ENCODE data around the gene HERPUD1. TPM values are rescaled to one million over a fixed set of nuclear protein-coding genes. Genes with fewer than 3 reads are reported as not detected.
A peak's percentile ranks its signal among the peaks of the same experiment; 100 is the strongest.

HERPUD1 gene
- total RNA-seq, 3 donors from 2014 or later (not counting 1 experiment from before 2014, with no cell fraction given) = 181 to 266 (median 243) TPM

- intact Hi-C loops (cut with micrococcal nuclease) = no loop called here
- DNase-seq (no peak), ATAC-seq (no peak)
- Histone ChIP-seq H3K4me3 (ENCODE audit: low read length) (no peak overlapping the region), H3K9me3 (ENCODE audit: control insufficient read depth, insufficient read depth, low read length) (no peaks in the 10 kb centered on the region), H3K27ac (ENCODE audit: low read length) (no peak overlapping the region), H3K4me1 (ENCODE audit: control insufficient read depth, insufficient read depth, low read length) (peaks cover 17% of the 10 kb centered on the region), H3K36me3 (ENCODE audit: control insufficient read depth, insufficient read depth, low read length) (no peaks in the 10 kb centered on the region), H3K27me3 (ENCODE audit: control insufficient read depth, insufficient read depth, low read length) (no peaks in the 10 kb centered on the region)
- Mint-ChIP-seq H3K36me3 (no peaks in the 10 kb centered on the region), H3K27ac (peak overlapping the region in 1 of 2 donors; percentile 14), H3K4me1 (peaks cover 2 to 3% of the 10 kb centered on the region in 2 donors), H3K9me3 (no peaks in the 10 kb centered on the region), H3K27me3 (ENCODE audit: low read depth in 2 of 2) (peaks cover 0 to 9% of the 10 kb centered on the region in 2 donors), H3K4me3 (no peak overlapping the region)
- 70% methylated on average over 10 of the region's 10 CpGs for WGBS (ENCODE audit: insufficient coverage)
- TF ChIP-seq, protein P1, sequence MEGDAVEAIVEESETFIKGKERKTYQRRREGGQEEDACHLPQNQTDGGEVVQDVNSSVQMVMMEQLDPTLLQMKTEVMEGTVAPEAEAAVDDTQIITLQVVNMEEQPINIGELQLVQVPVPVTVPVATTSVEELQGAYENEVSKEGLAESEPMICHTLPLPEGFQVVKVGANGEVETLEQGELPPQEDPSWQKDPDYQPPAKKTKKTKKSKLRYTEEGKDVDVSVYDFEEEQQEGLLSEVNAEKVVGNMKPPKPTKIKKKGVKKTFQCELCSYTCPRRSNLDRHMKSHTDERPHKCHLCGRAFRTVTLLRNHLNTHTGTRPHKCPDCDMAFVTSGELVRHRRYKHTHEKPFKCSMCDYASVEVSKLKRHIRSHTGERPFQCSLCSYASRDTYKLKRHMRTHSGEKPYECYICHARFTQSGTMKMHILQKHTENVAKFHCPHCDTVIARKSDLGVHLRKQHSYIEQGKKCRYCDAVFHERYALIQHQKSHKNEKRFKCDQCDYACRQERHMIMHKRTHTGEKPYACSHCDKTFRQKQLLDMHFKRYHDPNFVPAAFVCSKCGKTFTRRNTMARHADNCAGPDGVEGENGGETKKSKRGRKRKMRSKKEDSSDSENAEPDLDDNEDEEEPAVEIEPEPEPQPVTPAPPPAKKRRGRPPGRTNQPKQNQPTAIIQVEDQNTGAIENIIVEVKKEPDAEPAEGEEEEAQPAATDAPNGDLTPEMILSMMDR (IDR thresholded peaks at IDR 0.05) = no peak
These were observed 43.8 kb downstream of the HERPUD1 start for GRCh38 chr16:56975714-56976113.

DNA sequence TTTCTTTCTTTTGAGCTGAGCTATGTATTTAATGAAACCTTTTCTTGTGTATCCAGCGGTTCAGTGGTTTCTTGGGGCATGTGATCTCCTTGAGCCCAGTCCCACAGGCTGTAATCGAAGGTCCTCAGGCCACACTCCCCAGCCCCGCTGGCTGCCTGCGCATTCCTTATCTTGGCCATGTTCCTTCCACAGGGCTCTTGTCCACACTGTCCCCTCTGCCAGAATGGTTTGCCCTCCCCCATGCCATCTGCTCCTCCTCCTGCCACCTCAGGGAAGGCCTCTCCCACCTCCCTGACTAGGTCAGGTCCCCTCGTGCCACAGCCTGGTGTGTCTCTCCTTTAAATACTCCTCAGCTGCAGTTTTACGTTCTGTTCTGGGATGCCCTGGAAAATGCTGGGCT, 45.3 kb downstream of the HERPUD1 start:
- intact Hi-C loops (cut with micrococcal nuclease) = no loop called here
- ATAC-seq = no peak
- Mint-ChIP-seq H3K27me3 (ENCODE audit: low read depth in 2 of 2) (peaks cover 0 to 9% of the 10 kb centered on the region in 2 donors), H3K36me3 (no peaks in the 10 kb centered on the region), H3K4me3 (no peak overlapping the region), H3K27ac (no peak overlapping the region), H3K4me1 (peaks cover 9 to 12% of the 10 kb centered on the region in 2 donors), H3K9me3 (no peaks in the 10 kb centered on the region)
- TF ChIP-seq, protein P1 (IDR thresholded peaks at IDR 0.05) = no peak
- Histone ChIP-seq H3K4me1 (ENCODE audit: control insufficient read depth, insufficient read depth, low read length) (peaks cover 23% of the 10 kb centered on the region), H3K36me3 (ENCODE audit: control insufficient read depth, insufficient read depth, low read length) (no peaks in the 10 kb centered on the region), H3K27me3 (ENCODE audit: control insufficient read depth, insufficient read depth, low read length) (no peaks in the 10 kb centered on the region), H3K9me3 (ENCODE audit: control insufficient read depth, insufficient read depth, low read length) (no peaks in the 10 kb centered on the region), H3K27ac (ENCODE audit: low read length) (no peak overlapping the region), H3K4me3 (ENCODE audit: low read length) (no peak overlapping the region)
- WGBS (ENCODE audit: insufficient coverage) = 96% methylated on average over 6 of the region's 6 CpGs
- DNase-seq = no peak

DNA sequence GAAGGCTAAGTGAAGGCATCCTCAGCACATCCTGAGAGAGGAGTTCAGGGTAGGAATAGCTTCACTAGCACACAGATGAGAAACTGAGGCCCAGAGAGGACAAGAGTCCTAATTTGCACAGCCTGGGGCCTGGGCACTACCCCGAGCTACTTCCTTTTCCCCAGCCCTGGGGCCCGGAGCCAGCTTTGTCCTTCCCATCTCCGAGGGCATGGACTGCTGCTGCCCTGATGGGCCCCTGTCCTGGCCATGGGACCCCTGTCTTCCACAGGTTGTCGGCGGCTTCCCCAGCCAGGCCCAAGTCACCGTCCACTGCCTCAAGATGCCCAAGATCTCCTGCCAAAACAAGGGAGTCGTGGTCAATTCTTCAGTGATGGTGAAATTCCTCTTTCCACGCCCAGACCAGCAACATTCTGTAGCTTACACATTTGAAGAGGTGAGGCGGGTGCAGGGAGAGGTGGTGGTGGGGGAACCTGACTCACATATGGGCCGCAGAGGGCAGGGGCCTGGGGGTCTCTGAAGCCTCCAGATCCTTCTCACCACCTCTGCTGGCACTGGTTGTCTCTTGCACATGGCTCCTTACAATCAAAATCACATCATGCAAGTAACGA, 46.0 kb downstream of the HERPUD1 start:
- TF ChIP-seq, protein P1 (IDR thresholded peaks at IDR 0.05) = no peak
- intact Hi-C loops (cut with micrococcal nuclease) = no loop called here
- DNase-seq (no peak), ATAC-seq (no peak)
- Mint-ChIP-seq H3K36me3 (no peaks in the 10 kb centered on the region), H3K4me3 (no peak overlapping the region), H3K9me3 (no peaks in the 10 kb centered on the region), H3K27ac (no peak overlapping the region), H3K27me3 (ENCODE audit: low read depth in 2 of 2) (peaks cover 0 to 9% of the 10 kb centered on the region in 2 donors), H3K4me1 (peaks cover 9 to 12% of the 10 kb centered on the region in 2 donors)
- H3K36me3 ChIP-seq (ENCODE audit: control insufficient read depth, insufficient read depth, low read length) = no peaks in the 10 kb centered on the region
- peaks cover 23% of the 10 kb centered on the region for H3K4me1 ChIP-seq (ENCODE audit: control insufficient read depth, insufficient read depth, low read length)
- no peak overlapping the region for H3K27ac ChIP-seq (ENCODE audit: low read length)
- no peaks in the 10 kb centered on the region for H3K27me3 ChIP-seq (ENCODE audit: control insufficient read depth, insufficient read depth, low read length)
- WGBS (ENCODE audit: insufficient coverage) = 89% methylated on average over 11 of the region's 11 CpGs
- no peak overlapping the region for H3K4me3 ChIP-seq (ENCODE audit: low read length)
- no peaks in the 10 kb centered on the region for H3K9me3 ChIP-seq (ENCODE audit: control insufficient read depth, insufficient read depth, low read length)

- DNase-seq = no peak
- intact Hi-C loops (cut with micrococcal nuclease) = no loop called here
These were observed 48.2 kb downstream of the HERPUD1 start for GRCh38 chr16:56980201-56980535.

More at GRCh38 chr16:56980201-56980535, 48.2 kb downstream of the HERPUD1 start:
- TF ChIP-seq, protein P1 (IDR thresholded peaks at IDR 0.05) = no peak
- Mint-ChIP-seq H3K27me3 (ENCODE audit: low read depth in 2 of 2) (peaks cover 0 to 9% of the 10 kb centered on the region in 2 donors), H3K9me3 (no peaks in the 10 kb centered on the region), H3K4me1 (peaks cover 16% of the 10 kb centered on the region in 2 donors), H3K36me3 (no peaks in the 10 kb centered on the region), H3K27ac (no peak overlapping the region), H3K4me3 (no peak overlapping the region)
- WGBS (ENCODE audit: insufficient coverage) = 85% methylated on average over 4 of the region's 4 CpGs
- peaks cover 14% of the 10 kb centered on the region for H3K4me1 ChIP-seq (ENCODE audit: control insufficient read depth, insufficient read depth, low read length)
- no peak for ATAC-seq
- no peaks in the 10 kb centered on the region for H3K9me3 ChIP-seq (ENCODE audit: control insufficient read depth, insufficient read depth, low read length)
- H3K4me3 ChIP-seq (ENCODE audit: low read length) = no peak overlapping the region
- H3K27me3 ChIP-seq (ENCODE audit: control insufficient read depth, insufficient read depth, low read length) = no peaks in the 10 kb centered on the region
- H3K36me3 ChIP-seq (ENCODE audit: control insufficient read depth, insufficient read depth, low read length) = no peaks in the 10 kb centered on the region
- H3K27ac ChIP-seq (ENCODE audit: low read length) = no peak overlapping the region

Data from natural killer cell (primary cell).